CD14-positive monocyte (primary cell): ENCODE measurements around the gene TMEM235. TPM values are rescaled to one million over a fixed set of nuclear protein-coding genes. Genes with fewer than 3 reads are reported as not detected.

Experiments
- DNase-seq, 3 donors: peaks; one replicate each; pipeline ENCODE4 v3.0.0-alpha.2; 2011 to 2022
- H2AFZ ChIP-seq: 2 replicates; pipeline ENCODE4 v1.6.0; 2012; ENCODE audit warnings: mild to moderate bottlenecking, low read depth, low read length, inconsistent platforms; ENCODE audit not compliant: insufficient read depth, poor library complexity, severe bottlenecking
- H3K27ac ChIP-seq, 2 donors: 1 replicate in 1 of 2; 2 replicates in 1 of 2; pipeline ENCODE4 v1.5.1; 2012 to 2013; ENCODE audit warnings: low read length in 2 of 2, control low read depth in 1 of 2, inconsistent platforms in 1 of 2, low read depth in 1 of 2, mild to moderate bottlenecking in 1 of 2
- H3K27me3 ChIP-seq, 2 donors: one replicate each; pipeline versions ENCODE4 v1.6.0 to v1.6.1; 2011 to 2013; ENCODE audit warnings: low read length in 2 of 2; ENCODE audit not compliant: control insufficient read depth in 2 of 2, insufficient read depth in 2 of 2
- H3K36me3 ChIP-seq, 2 donors: replicated peaks in 1 of 2; 1 replicate in 1 of 2; 2 replicates in 1 of 2; pipeline versions ENCODE4 v1.5.1 to v1.6.1; 2012 to 2013; ENCODE audit warnings: low read length in 2 of 2, control low read depth in 1 of 2, inconsistent platforms in 1 of 2, mild to moderate bottlenecking in 1 of 2; ENCODE audit not compliant: insufficient read depth in 2 of 2, control insufficient read depth in 1 of 2
- H3K4me1 ChIP-seq, 2 donors: 1 replicate in 1 of 2; 2 replicates in 1 of 2; pipeline versions ENCODE4 v1.5.1 to v1.6.1; 2012 to 2013; ENCODE audit warnings: low read length in 2 of 2, control low read depth in 1 of 2, inconsistent platforms in 1 of 2, mild to moderate bottlenecking in 1 of 2, moderate library complexity in 1 of 2; ENCODE audit not compliant: insufficient read depth in 2 of 2, control insufficient read depth in 1 of 2
- H3K4me2 ChIP-seq: replicated peaks from 2 replicates; pipeline ENCODE3; 2012; ENCODE audit warnings: low read length, moderate library complexity, mild to moderate bottlenecking; ENCODE audit not compliant: poor library complexity, severe bottlenecking; ENCODE audit errors: extremely low read depth
- H3K4me3 ChIP-seq, 3 experiments: fragments of 200-600 bp in 1 of 3; sonication (generic) in 1 of 3; replicated peaks in 1 of 3; 1 replicate in 2 of 3; 2 replicates in 1 of 3; pipeline ENCODE4 v1.5.1; 2011 to 2013; ENCODE audit warnings: low read length in 3 of 3, mild to moderate bottlenecking in 3 of 3, control low read depth in 2 of 3, low read depth in 2 of 3, inconsistent platforms in 1 of 3, moderate library complexity in 1 of 3
- H3K79me2 ChIP-seq: 2 replicates; pipeline ENCODE4 v1.6.0; 2012; ENCODE audit warnings: mild to moderate bottlenecking, control low read depth, inconsistent platforms, low read length, moderate library complexity; ENCODE audit not compliant: insufficient read depth
- H3K9ac ChIP-seq: 2 replicates; pipeline ENCODE4 v1.6.0; 2017; ENCODE audit warnings: low read length, mild to moderate bottlenecking; ENCODE audit not compliant: insufficient read depth, poor library complexity, severe bottlenecking
- H3K9me3 ChIP-seq, 2 donors: replicated peaks in 1 of 2; 1 replicate in 1 of 2; 2 replicates in 1 of 2; pipeline versions ENCODE4 v1.5.1 to v1.6.1; 2012 to 2013; ENCODE audit warnings: low read length in 2 of 2, control low read depth in 1 of 2; ENCODE audit not compliant: control insufficient read depth in 1 of 2, insufficient read depth in 1 of 2
- H4K20me1 ChIP-seq: 2 replicates; pipeline ENCODE4 v1.6.0; 2012; ENCODE audit warnings: mild to moderate bottlenecking, low read length, control low read depth, moderate library complexity; ENCODE audit not compliant: insufficient read depth
- H3K27ac Mint-ChIP-seq, 7 donors: one replicate each; pipeline ENCODE4 v1.8.0; 2020; ENCODE audit warnings: mild to moderate bottlenecking in 7 of 7, mixed read lengths in 7 of 7, moderate library complexity in 6 of 7, inconsistent platforms in 2 of 7
- H3K27me3 Mint-ChIP-seq, 3 donors: one replicate each; pipeline ENCODE4 v1.8.0; 2021 to 2022; ENCODE audit warnings: low read depth in 3 of 3, mild to moderate bottlenecking in 3 of 3, mixed read lengths in 3 of 3, moderate library complexity in 3 of 3, inconsistent platforms in 1 of 3
- H3K36me3 Mint-ChIP-seq, 2 donors: one replicate each; pipeline ENCODE4 v1.8.0; 2020; ENCODE audit warnings: mixed read lengths in 2 of 2, inconsistent platforms in 1 of 2, mild to moderate bottlenecking in 1 of 2
- H3K4me1 Mint-ChIP-seq: one replicate; pipeline ENCODE4 v1.8.0; 2020; ENCODE audit warnings: mild to moderate bottlenecking, mixed read lengths
- H3K4me3 Mint-ChIP-seq, 2 donors: one replicate each; pipeline ENCODE4 v1.8.0; 2020; ENCODE audit warnings: mild to moderate bottlenecking in 2 of 2, mixed read lengths in 2 of 2, moderate library complexity in 1 of 2
- H3K9me3 Mint-ChIP-seq, 7 donors: one replicate each; pipeline ENCODE4 v1.8.0; 2020 to 2022; ENCODE audit warnings: mixed read lengths in 7 of 7, mild to moderate bottlenecking in 6 of 7, moderate library complexity in 6 of 7, inconsistent platforms in 2 of 7
- WGBS: methylation state at CpG from one replicate; pipeline ENCODE4 v1.1.5; 2013; ENCODE audit warnings: missing lambda C conversion rate; ENCODE audit not compliant: insufficient coverage; 5-methylcytosine and 5-hydroxymethylcytosine counted together
- intact Hi-C, 2 donors: fragments of 100-400 bp; cut with micrococcal nuclease; formaldehyde crosslinking; loops; one replicate each; pipeline versions ENCODE4 v1.15.0 to v1.15.1; 2023
- polyA plus RNA-seq, 3 donors: library from polyadenylated mRNA; depleted of rRNA in 1 of 3; unstranded in 2 of 3; stranded (reverse) in 1 of 3; fragments of 300-500 nt in 2 of 3; fragments of >200 nt in 1 of 3; fragmentation: Illumina TruSeq in 2 of 3; gene quantifications; 1 replicate in 2 of 3; 2 replicates in 1 of 3; pipeline ENCODE4 v1.2.3, GENCODE V29; 2012 to 2021
- TF ChIP-seq, protein P1 (sequence below): fragments of 200-600 bp; IDR thresholded peaks from one replicate; pipeline ENCODE4 v1.8.0; 2022; ENCODE audit warnings: antibody characterized with exemption, mild to moderate bottlenecking

The TMEM235 gene
- polyA plus RNA-seq, 3 donors = not detected

- TF ChIP-seq, protein P1, sequence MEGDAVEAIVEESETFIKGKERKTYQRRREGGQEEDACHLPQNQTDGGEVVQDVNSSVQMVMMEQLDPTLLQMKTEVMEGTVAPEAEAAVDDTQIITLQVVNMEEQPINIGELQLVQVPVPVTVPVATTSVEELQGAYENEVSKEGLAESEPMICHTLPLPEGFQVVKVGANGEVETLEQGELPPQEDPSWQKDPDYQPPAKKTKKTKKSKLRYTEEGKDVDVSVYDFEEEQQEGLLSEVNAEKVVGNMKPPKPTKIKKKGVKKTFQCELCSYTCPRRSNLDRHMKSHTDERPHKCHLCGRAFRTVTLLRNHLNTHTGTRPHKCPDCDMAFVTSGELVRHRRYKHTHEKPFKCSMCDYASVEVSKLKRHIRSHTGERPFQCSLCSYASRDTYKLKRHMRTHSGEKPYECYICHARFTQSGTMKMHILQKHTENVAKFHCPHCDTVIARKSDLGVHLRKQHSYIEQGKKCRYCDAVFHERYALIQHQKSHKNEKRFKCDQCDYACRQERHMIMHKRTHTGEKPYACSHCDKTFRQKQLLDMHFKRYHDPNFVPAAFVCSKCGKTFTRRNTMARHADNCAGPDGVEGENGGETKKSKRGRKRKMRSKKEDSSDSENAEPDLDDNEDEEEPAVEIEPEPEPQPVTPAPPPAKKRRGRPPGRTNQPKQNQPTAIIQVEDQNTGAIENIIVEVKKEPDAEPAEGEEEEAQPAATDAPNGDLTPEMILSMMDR = no peak
- no peaks in the 10 kb centered on the region for H3K79me2 ChIP-seq
- H4K20me1 ChIP-seq = no peaks in the 10 kb centered on the region
- WGBS = 95% methylated on average over 8 of the region's 9 CpGs
- H3K4me3 ChIP-seq = no peak overlapping the region
- Mint-ChIP-seq H3K36me3 (no peaks in the 10 kb centered on the region), H3K4me3 (no peak overlapping the region), H3K9me3 (peaks cover 0 to 2% (median 0%) of the 10 kb centered on the region in 7 donors), H3K27me3 (no peaks in the 10 kb centered on the region), H3K27ac (peak overlapping the region in 1 of 7 donors; percentile 68), H3K4me1 (peaks cover 29% of the 10 kb centered on the region)
- no peaks in the 10 kb centered on the region for H3K27me3 ChIP-seq
- intact Hi-C loops = no loop called here
- peak overlapping the region; percentile 61 for H3K4me2 ChIP-seq
- H3K4me1 ChIP-seq = peaks cover 28 to 35% of the 10 kb centered on the region in 2 donors
- H3K9me3 ChIP-seq = no peaks in the 10 kb centered on the region
- peak overlapping the region; percentile 50 for H3K9ac ChIP-seq
- H3K27ac ChIP-seq = no peak overlapping the region
- no peaks in the 10 kb centered on the region for H3K36me3 ChIP-seq
- no peak for DNase-seq
- peak overlapping the region; percentile 90 for H2AFZ ChIP-seq
Measured at GRCh38 chr17:78263736-78264340, 32.4 kb downstream of the TMEM235 start.

DNA sequence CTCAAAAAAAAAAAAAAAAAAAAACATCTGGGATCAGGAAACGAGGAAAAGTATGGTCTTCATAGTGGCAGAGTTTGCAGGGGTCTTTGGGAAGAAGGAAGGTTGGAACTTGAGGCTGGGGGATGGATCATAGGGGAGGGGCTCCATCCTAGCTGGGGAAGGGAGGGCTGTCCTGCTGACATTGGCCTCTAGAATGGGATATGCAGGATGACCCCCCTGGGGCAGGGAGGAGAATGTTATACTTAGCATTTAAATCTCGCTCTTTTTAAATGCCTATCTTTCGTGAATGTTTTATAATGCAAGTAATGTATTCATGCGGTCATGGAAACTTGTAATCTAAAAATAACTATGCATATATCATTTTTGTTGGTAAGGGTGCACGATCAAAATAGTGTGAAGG is 33.2 kb downstream of the TMEM235 start:
- Histone ChIP-seq H2AFZ (no peak overlapping the region), H3K4me3 (no peak overlapping the region), H3K79me2 (no peaks in the 10 kb centered on the region), H3K4me1 (peaks cover 24 to 29% of the 10 kb centered on the region in 2 donors), H3K9ac (no peak overlapping the region), H3K36me3 (no peaks in the 10 kb centered on the region), H3K4me2 (no peak overlapping the region), H3K27ac (no peak overlapping the region), H3K27me3 (no peaks in the 10 kb centered on the region), H4K20me1 (no peaks in the 10 kb centered on the region), H3K9me3 (no peaks in the 10 kb centered on the region)
- H3K27ac Mint-ChIP-seq = no peak overlapping the region
- H3K9me3 Mint-ChIP-seq = peaks cover 0 to 1% (median 0%) of the 10 kb centered on the region in 7 donors
- no CpG with 5 or more reads among the region's 5 CpGs for WGBS
- H3K4me1 Mint-ChIP-seq = peaks cover 27% of the 10 kb centered on the region
- no peaks in the 10 kb centered on the region for H3K27me3 Mint-ChIP-seq
- TF ChIP-seq, protein P1 = no peak
- no peak for DNase-seq
- no peak overlapping the region for H3K4me3 Mint-ChIP-seq
- intact Hi-C loops = no loop called here
- H3K36me3 Mint-ChIP-seq = no peaks in the 10 kb centered on the region
